Measurements from ENCODE around the gene TEAD1. TPM values are rescaled to one million over a fixed set of nuclear protein-coding genes. Genes with fewer than 3 reads are reported as not detected.

TEAD1 gene
- total and polyA plus RNA-seq, 4 donors, result 9.1 to 38.4 (median 10.7) TPM

DNA sequence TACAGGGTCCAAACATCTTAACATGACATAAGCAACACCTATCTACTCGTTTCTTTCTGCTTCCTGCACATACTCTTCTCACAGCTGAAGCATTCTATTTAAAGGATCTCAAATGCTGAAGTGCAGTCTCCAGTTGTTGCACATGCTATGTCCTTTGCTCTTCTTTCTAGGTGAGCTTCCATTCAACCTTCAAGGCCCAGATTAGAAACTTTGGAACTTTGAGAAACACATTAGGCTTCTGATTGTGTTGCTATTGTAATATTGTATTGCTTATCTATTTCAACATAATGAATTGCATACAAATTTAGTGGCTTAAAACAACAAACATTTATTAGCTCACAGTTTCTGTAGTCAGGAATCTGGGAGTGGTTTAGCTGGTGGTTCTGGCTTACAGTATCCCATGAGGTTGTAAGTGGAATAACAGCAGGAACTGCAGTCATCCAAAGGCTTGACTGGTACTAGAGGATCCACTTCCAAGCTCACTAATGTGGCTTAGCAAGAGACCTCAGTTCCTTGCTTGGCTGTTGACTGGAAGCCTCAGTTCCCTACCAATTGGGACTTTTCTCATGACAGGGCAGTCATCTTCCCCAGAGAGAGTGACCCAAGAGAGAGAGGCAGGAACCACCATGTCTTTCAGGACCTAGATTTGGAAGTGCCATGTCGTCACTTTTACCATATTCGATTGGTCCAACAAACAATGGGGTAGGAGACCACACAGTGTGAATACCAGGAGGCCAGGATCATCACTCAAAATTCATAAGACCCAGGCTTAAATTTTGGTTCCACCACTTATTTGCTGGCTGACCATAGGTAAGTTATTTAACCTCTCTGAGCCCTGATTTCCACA, 307.7 kb downstream of the TEAD1 start (continued):
- TF ChIP-seq, protein P1, sequence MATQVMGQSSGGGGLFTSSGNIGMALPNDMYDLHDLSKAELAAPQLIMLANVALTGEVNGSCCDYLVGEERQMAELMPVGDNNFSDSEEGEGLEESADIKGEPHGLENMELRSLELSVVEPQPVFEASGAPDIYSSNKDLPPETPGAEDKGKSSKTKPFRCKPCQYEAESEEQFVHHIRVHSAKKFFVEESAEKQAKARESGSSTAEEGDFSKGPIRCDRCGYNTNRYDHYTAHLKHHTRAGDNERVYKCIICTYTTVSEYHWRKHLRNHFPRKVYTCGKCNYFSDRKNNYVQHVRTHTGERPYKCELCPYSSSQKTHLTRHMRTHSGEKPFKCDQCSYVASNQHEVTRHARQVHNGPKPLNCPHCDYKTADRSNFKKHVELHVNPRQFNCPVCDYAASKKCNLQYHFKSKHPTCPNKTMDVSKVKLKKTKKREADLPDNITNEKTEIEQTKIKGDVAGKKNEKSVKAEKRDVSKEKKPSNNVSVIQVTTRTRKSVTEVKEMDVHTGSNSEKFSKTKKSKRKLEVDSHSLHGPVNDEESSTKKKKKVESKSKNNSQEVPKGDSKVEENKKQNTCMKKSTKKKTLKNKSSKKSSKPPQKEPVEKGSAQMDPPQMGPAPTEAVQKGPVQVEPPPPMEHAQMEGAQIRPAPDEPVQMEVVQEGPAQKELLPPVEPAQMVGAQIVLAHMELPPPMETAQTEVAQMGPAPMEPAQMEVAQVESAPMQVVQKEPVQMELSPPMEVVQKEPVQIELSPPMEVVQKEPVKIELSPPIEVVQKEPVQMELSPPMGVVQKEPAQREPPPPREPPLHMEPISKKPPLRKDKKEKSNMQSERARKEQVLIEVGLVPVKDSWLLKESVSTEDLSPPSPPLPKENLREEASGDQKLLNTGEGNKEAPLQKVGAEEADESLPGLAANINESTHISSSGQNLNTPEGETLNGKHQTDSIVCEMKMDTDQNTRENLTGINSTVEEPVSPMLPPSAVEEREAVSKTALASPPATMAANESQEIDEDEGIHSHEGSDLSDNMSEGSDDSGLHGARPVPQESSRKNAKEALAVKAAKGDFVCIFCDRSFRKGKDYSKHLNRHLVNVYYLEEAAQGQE (IDR thresholded peaks at IDR 0.05), result no peak
- TF ChIP-seq, protein P2, sequence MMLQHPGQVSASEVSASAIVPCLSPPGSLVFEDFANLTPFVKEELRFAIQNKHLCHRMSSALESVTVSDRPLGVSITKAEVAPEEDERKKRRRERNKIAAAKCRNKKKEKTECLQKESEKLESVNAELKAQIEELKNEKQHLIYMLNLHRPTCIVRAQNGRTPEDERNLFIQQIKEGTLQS (IDR thresholded peaks at IDR 0.05), result no peak
- no peak for TF ChIP-seq TAF1 (conservative IDR thresholded peaks at IDR 0.05)
- TF ChIP-seq RAD21 (IDR thresholded peaks at IDR 0.05), result no peak
- TF ChIP-seq YY1 (IDR thresholded peaks at IDR 0.05), result no peak
- no peak for TF ChIP-seq HNF4A (conservative IDR thresholded peaks at IDR 0.05)

DNA sequence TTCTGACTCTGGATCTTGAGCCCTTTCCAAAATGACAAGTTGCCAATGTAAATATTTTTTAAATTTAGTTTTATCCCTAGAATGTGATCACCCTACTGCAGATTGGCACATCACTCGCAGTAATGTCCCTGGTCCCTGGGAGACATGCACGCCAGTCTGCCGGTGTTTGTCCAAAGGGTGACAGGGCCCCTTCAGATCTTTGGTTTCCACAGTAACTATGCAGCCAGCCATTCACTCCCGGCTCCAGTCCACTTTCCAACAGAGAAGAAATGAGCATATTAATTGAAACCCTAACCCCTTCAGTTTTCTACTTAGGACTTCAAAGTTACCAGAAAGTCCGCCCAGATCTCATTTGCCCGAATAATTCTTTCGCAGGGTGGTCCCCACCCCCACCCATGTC, 309.1 kb downstream of the TEAD1 start:
- H3K9me3 ChIP-seq (ENCODE audit: control insufficient read depth in 4 of 4, low read length in 3 of 4), result no peaks in the 10 kb centered on the region
- no peak for DNase-seq (ENCODE audit: low spot score)
- H3K4me3 ChIP-seq (ENCODE audit: low read depth in 1 of 3, low read length in 3 of 3), result no peak overlapping the region
- H3K27me3 ChIP-seq (ENCODE audit: control insufficient read depth in 4 of 4, insufficient read depth in 4 of 4, low read length in 3 of 4), result peaks cover 0 to 5% (median 2%) of the 10 kb centered on the region in 4 donors
- no peaks in the 10 kb centered on the region for H3K4me1 ChIP-seq (ENCODE audit: control insufficient read depth in 4 of 4, insufficient read depth in 4 of 4, low read length in 3 of 4)
- no peaks in the 10 kb centered on the region for H3K36me3 ChIP-seq (ENCODE audit: control insufficient read depth in 4 of 4, insufficient read depth in 3 of 4, low read depth in 1 of 4, low read length in 3 of 4)
- H3K27ac ChIP-seq (ENCODE audit: low read depth in 1 of 2, low read length in 2 of 2), result no peak overlapping the region
- 72% methylated on average over 7 of the region's 7 CpGs for WGBS
- no peak overlapping the region for H3K9ac ChIP-seq (ENCODE audit: low read depth in 1 of 2, low read length in 2 of 2)
- no peak for TF ChIP-seq FOXA1 (IDR thresholded peaks at IDR 0.05)
- TF ChIP-seq YY1 (IDR thresholded peaks at IDR 0.05), result no peak
- no peak for TF ChIP-seq RXRA (IDR thresholded peaks at IDR 0.05)
- TF ChIP-seq, protein P1 (IDR thresholded peaks at IDR 0.05), result no peak
- no peak for TF ChIP-seq HNF4G (IDR thresholded peaks at IDR 0.05)
- TF ChIP-seq, protein P3, sequence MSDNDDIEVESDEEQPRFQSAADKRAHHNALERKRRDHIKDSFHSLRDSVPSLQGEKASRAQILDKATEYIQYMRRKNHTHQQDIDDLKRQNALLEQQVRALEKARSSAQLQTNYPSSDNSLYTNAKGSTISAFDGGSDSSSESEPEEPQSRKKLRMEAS (IDR thresholded peaks at IDR 0.05), result no peak
- TF ChIP-seq HNF4A (conservative IDR thresholded peaks at IDR 0.05), result no peak
- TF ChIP-seq, protein P4, sequence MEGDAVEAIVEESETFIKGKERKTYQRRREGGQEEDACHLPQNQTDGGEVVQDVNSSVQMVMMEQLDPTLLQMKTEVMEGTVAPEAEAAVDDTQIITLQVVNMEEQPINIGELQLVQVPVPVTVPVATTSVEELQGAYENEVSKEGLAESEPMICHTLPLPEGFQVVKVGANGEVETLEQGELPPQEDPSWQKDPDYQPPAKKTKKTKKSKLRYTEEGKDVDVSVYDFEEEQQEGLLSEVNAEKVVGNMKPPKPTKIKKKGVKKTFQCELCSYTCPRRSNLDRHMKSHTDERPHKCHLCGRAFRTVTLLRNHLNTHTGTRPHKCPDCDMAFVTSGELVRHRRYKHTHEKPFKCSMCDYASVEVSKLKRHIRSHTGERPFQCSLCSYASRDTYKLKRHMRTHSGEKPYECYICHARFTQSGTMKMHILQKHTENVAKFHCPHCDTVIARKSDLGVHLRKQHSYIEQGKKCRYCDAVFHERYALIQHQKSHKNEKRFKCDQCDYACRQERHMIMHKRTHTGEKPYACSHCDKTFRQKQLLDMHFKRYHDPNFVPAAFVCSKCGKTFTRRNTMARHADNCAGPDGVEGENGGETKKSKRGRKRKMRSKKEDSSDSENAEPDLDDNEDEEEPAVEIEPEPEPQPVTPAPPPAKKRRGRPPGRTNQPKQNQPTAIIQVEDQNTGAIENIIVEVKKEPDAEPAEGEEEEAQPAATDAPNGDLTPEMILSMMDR (IDR thresholded peaks at IDR 0.05; ENCODE audit: low read depth, low read length, missing input control), result no peak
- no peak for TF ChIP-seq EGR1 (IDR thresholded peaks at IDR 0.05; ENCODE audit: low read depth in 2 of 2)
- TF ChIP-seq SP1 (IDR thresholded peaks at IDR 0.05), result no peak
- no peak for TF ChIP-seq JUND (IDR thresholded peaks at IDR 0.05)
- TF ChIP-seq NR2F2 (IDR thresholded peaks at IDR 0.05), result no peak
- TF ChIP-seq, protein P5, sequence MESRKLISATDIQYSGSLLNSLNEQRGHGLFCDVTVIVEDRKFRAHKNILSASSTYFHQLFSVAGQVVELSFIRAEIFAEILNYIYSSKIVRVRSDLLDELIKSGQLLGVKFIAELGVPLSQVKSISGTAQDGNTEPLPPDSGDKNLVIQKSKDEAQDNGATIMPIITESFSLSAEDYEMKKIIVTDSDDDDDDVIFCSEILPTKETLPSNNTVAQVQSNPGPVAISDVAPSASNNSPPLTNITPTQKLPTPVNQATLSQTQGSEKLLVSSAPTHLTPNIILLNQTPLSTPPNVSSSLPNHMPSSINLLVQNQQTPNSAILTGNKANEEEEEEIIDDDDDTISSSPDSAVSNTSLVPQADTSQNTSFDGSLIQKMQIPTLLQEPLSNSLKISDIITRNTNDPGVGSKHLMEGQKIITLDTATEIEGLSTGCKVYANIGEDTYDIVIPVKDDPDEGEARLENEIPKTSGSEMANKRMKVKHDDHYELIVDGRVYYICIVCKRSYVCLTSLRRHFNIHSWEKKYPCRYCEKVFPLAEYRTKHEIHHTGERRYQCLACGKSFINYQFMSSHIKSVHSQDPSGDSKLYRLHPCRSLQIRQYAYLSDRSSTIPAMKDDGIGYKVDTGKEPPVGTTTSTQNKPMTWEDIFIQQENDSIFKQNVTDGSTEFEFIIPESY (IDR thresholded peaks at IDR 0.05), result no peak
- TF ChIP-seq, protein P2 (IDR thresholded peaks at IDR 0.05), result no peak
- TF ChIP-seq GABPA (IDR thresholded peaks at IDR 0.05 in 1 of 2, conservative IDR thresholded peaks at IDR 0.05 in 1 of 2), result no peak

Measured in liver (tissue), 9 donors.